Measurements from ENCODE around the gene RNPEPL1. TPM values are rescaled to one million over a fixed set of nuclear protein-coding genes. Genes with fewer than 3 reads are reported as not detected.

The RNPEPL1 gene
- total RNA-seq, 4 donors from 2014 or later = 49.1 to 127 (median 55.5) TPM

DNA sequence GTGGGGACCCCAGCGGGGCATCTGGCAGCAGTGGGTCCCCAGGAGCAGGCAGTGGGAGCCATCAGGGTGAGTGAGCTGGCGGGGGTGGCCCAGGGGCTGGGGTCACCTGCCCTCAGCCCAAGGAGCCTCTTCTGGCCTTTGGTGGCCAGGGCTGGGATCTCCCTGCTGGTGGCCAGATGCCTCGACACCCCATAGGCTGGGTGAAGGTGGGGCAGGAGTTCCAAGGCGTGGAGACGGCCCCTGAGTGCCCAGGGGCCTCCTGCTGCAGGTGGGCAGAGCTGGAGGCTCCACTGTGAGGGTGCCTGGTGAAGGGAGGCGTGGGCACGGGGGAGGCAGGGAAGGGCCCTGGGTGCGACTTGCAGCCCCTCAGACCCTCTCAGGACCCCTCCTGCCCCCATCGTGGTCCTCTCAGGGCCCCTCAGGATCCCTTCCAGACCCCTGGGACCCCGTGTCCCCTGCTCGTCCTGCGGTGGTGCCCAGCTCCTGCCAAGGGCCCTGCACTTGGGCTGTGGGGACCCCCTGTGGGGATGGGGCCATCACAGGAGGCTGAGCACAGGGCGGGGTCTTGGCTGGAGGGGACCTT lies 52.0 kb downstream of the RNPEPL1 start:
- WGBS, 2 donors (ENCODE audit: low coverage in 1 of 2) = no CpG with 5 or more reads among the region's 13 CpGs
- no peak for ATAC-seq
- H3K9me3 ChIP-seq = no peaks in the 10 kb centered on the region

DNA sequence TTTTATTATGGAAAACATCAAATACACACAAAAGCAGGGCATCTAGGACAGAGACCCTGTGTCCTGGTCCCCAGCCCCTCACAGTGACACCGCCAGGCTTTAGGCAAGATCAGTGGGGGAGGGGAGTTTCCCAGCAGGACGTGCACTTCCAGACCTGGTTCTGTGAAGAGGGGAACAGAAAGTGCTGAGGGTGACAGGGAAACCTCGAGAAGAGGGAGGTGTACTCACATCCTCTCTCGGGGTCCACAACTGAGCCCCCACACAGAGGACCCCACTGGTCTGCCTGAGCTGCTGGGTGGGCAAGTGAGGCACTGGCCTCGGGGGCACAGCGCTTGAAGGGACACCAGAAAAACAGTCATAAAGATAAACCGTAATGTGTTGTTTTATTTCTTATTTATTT lies 52.6 kb downstream of the RNPEPL1 start:
- H3K4me1 ChIP-seq = peaks cover 0 to 6% (median 0%) of the 10 kb centered on the region in 3 donors
- peaks cover 8% of the 10 kb centered on the region for H3K27me3 ChIP-seq
- ATAC-seq = no peak
- 83 to 88% methylated on average over 2 to 7 of the region's 7 CpGs for WGBS, 2 donors (ENCODE audit: low coverage in 1 of 2)
- H3K9me3 ChIP-seq = no peaks in the 10 kb centered on the region
- no peak overlapping the region for H3K27ac ChIP-seq
- peaks cover 0 to 10% of the 10 kb centered on the region in 2 donors for H3K36me3 ChIP-seq
- no peak overlapping the region for H3K4me3 ChIP-seq
- TF ChIP-seq POLR2A (IDR thresholded peaks at IDR 0.05) = no peak
- TF ChIP-seq, protein P1, sequence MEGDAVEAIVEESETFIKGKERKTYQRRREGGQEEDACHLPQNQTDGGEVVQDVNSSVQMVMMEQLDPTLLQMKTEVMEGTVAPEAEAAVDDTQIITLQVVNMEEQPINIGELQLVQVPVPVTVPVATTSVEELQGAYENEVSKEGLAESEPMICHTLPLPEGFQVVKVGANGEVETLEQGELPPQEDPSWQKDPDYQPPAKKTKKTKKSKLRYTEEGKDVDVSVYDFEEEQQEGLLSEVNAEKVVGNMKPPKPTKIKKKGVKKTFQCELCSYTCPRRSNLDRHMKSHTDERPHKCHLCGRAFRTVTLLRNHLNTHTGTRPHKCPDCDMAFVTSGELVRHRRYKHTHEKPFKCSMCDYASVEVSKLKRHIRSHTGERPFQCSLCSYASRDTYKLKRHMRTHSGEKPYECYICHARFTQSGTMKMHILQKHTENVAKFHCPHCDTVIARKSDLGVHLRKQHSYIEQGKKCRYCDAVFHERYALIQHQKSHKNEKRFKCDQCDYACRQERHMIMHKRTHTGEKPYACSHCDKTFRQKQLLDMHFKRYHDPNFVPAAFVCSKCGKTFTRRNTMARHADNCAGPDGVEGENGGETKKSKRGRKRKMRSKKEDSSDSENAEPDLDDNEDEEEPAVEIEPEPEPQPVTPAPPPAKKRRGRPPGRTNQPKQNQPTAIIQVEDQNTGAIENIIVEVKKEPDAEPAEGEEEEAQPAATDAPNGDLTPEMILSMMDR (IDR thresholded peaks at IDR 0.05) = no peak
- TF ChIP-seq EP300 (IDR thresholded peaks at IDR 0.05) = no peak
- no peak for TF ChIP-seq POLR2AphosphoS5 (IDR thresholded peaks at IDR 0.05)

More for the DNA sequence above, 52.0 kb downstream of the RNPEPL1 start:
- TF ChIP-seq, protein P1 (IDR thresholded peaks at IDR 0.05) = no peak
- TF ChIP-seq POLR2AphosphoS5 (IDR thresholded peaks at IDR 0.05) (no peak), POLR2A (IDR thresholded peaks at IDR 0.05) (no peak), EP300 (IDR thresholded peaks at IDR 0.05) (no peak)
- peaks cover 0 to 10% of the 10 kb centered on the region in 2 donors for H3K36me3 ChIP-seq
- peaks cover 0 to 3% (median 0%) of the 10 kb centered on the region in 3 donors for H3K4me1 ChIP-seq
- no peak overlapping the region for H3K4me3 ChIP-seq
- no peak overlapping the region for H3K27ac ChIP-seq
- peaks cover 4% of the 10 kb centered on the region for H3K27me3 ChIP-seq

DNA sequence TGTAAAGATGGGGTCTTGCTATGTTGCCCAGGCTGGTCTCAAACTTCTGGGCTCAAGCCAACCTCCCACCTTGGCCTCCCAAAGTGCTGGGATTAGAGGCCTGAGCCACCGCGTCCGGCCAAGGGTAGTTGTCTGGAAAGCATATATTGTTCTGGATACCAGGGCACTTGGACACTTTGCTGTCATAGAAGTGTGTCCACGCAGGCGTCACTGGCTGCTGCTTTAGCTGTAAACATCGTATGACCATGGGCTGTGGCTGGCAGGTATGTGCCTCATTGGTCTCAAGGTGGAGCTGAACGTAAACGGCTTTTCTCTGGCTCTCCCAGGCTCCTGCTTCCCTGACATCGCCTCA lies 53.8 kb downstream of the RNPEPL1 start:
- H3K4me3 ChIP-seq = no peak overlapping the region
- H3K36me3 ChIP-seq = peaks cover 0 to 10% of the 10 kb centered on the region in 2 donors
- no peaks in the 10 kb centered on the region for H3K9me3 ChIP-seq
- 47 to 75% methylated on average over 3 to 8 of the region's 9 CpGs for WGBS, 2 donors (ENCODE audit: low coverage in 1 of 2)
- no peak for TF ChIP-seq POLR2AphosphoS5 (IDR thresholded peaks at IDR 0.05)
- no peak for TF ChIP-seq EP300 (IDR thresholded peaks at IDR 0.05)
- TF ChIP-seq, protein P1 (IDR thresholded peaks at IDR 0.05) = no peak
- TF ChIP-seq POLR2A (IDR thresholded peaks at IDR 0.05) = no peak
- peaks cover 0 to 6% (median 0%) of the 10 kb centered on the region in 3 donors for H3K4me1 ChIP-seq
- ATAC-seq = no peak
- peaks cover 8% of the 10 kb centered on the region for H3K27me3 ChIP-seq
- no peak overlapping the region for H3K27ac ChIP-seq

DNA sequence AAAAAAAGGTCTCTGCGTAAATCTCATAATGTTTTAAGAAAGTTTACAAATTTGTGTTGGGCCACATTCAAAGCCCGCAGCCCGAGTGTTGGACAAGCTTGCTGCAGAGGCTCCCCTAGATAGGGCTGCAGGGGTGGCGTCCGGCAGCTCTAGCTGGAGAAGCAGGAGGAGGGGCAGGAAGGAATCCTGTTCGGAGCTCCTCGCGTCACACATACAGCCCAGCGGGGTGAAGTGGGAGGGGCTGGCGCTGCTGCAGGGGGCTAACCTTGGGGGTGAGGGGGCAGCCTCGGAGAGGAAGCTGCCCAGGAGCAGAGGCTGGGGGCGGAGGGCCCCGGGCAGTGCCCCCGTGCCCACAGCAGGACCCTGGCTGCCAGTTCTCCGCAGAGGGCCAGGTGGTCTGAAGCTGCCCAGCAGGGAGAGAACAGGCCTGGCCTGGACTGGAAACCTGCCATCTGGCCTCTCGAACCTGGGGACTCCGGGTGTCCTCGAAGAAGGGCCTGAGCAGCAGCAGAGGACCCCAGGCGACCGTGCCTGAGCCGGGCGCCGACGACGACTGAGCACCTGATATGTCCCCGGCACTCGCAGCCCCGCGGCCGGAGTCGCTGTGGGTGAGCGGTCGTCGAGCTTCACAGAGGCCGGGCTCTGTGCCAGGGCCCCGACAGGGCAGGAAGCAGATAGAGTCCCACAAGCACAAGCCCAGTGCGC lies 54.4 kb downstream of the RNPEPL1 start:
- WGBS, 2 donors (ENCODE audit: low coverage in 1 of 2) = 22% methylated on average over 6 of the region's 37 CpGs; no CpG with 5 or more reads in 1 of the 2 donors
- H3K9me3 ChIP-seq = no peaks in the 10 kb centered on the region
- peaks cover 0 to 10% of the 10 kb centered on the region in 2 donors for H3K36me3 ChIP-seq
- ATAC-seq = no peak
- H3K4me1 ChIP-seq = peaks cover 0 to 6% (median 0%) of the 10 kb centered on the region in 3 donors
- H3K27me3 ChIP-seq = peaks cover 8% of the 10 kb centered on the region
- no peak overlapping the region for H3K27ac ChIP-seq
- H3K4me3 ChIP-seq = no peak overlapping the region
- no peak for TF ChIP-seq POLR2AphosphoS5 (IDR thresholded peaks at IDR 0.05)
- TF ChIP-seq POLR2A (IDR thresholded peaks at IDR 0.05) = no peak
- no peak for TF ChIP-seq EP300 (IDR thresholded peaks at IDR 0.05)
- TF ChIP-seq, protein P1 (IDR thresholded peaks at IDR 0.05) = no peak
